Esophagus muscularis mucosa (tissue), 4 donors: Measurements from ENCODE around the gene KIF26B.

Source experiments
- CTCF ChIP-seq, 3 experiments: fragments of 200-600 bp in 2 of 3; fragments of 450-650 bp in 1 of 3; sonication (generic) in 2 of 3; IDR thresholded peaks; one replicate each; pipeline ENCODE4 v1.5.1; 2017 to 2019; ENCODE audit warnings: antibody characterized with exemption in 3 of 3, mild to moderate bottlenecking in 2 of 3, moderate library complexity in 1 of 3
- EP300 ChIP-seq: sonication (generic); formaldehyde crosslinking; IDR thresholded peaks from one replicate; pipeline ENCODE4 v1.6.1; 2017; ENCODE audit warnings: antibody characterized with exemption
- POLR2A ChIP-seq: fragments of 450-650 bp; IDR thresholded peaks from one replicate; pipeline ENCODE4 v1.6.1; 2017; ENCODE audit warnings: antibody characterized with exemption, moderate library complexity, mild to moderate bottlenecking, low read depth
- POLR2AphosphoS5 ChIP-seq, 2 donors: sonication (generic); formaldehyde crosslinking; IDR thresholded peaks; one replicate each; pipeline ENCODE4 v1.6.1; 2017; ENCODE audit warnings: antibody characterized with exemption in 2 of 2

- TF ChIP-seq CTCF (IDR thresholded peaks at IDR 0.05) (no peak), POLR2A (no peak), POLR2AphosphoS5 (IDR thresholded peaks at IDR 0.05) (no peak), EP300 (no peak)
Measured at GRCh38 chr1:245292141-245292540, 137.4 kb downstream of the KIF26B start.
